MM.1S (cell line): ENCODE measurements around the gene ADAMTSL2.

Experiments used
- DNase-seq: peaks from one replicate; pipeline ENCODE4 v3.0.0-alpha.2; 2015
- H2AFZ ChIP-seq: fragments of 300-600 bp; sonication (generic); 2 replicates; pipeline ENCODE4 v1.6.0; 2016; ENCODE audit warnings: antibody characterized with exemption, low read length
- H3F3A ChIP-seq: fragments of 300-600 bp; sonication (generic); 2 replicates; pipeline ENCODE4 v1.6.1; 2016; ENCODE audit warnings: mild to moderate bottlenecking, antibody characterized with exemption, low read length, moderate library complexity, mixed read lengths; ENCODE audit not compliant: insufficient read depth
- H3K27ac ChIP-seq: fragments of 300-600 bp; sonication (generic); 2 replicates; pipeline ENCODE4 v1.5.1; 2016; ENCODE audit warnings: mild to moderate bottlenecking, low read length
- H3K27me3 ChIP-seq: fragments of 300-600 bp; sonication (generic); replicated peaks from 2 replicates; pipeline ENCODE4 v1.6.0; 2016; ENCODE audit warnings: low read length; ENCODE audit not compliant: insufficient read depth
- H3K36me3 ChIP-seq: fragments of 300-600 bp; sonication (generic); replicated peaks from 2 replicates; pipeline ENCODE4 v1.6.1; 2016; ENCODE audit warnings: mild to moderate bottlenecking, low read length, mixed read lengths; ENCODE audit not compliant: insufficient read depth
- H3K4me1 ChIP-seq: fragments of 300-600 bp; sonication (generic); 2 replicates; pipeline ENCODE4 v1.6.1; 2016; ENCODE audit warnings: low read length, mixed read lengths
- H3K4me2 ChIP-seq: fragments of 300-600 bp; sonication (generic); 2 replicates; pipeline ENCODE4 v1.6.0; 2016; ENCODE audit warnings: low read depth, low read length
- H3K4me3 ChIP-seq: fragments of 300-600 bp; sonication (generic); 2 replicates; pipeline ENCODE4 v1.5.1; 2016; ENCODE audit warnings: low read length, mixed read lengths
- H3K79me2 ChIP-seq: fragments of 300-600 bp; sonication (generic); 2 replicates; pipeline ENCODE4 v1.6.1; 2016; ENCODE audit warnings: mixed run types, low read length, mixed read lengths
- H3K9ac ChIP-seq: fragments of 300-600 bp; sonication (generic); 2 replicates; pipeline ENCODE4 v1.6.1; 2016; ENCODE audit warnings: low read length, mixed read lengths
- H3K9me2 ChIP-seq: fragments of 300-600 bp; sonication (generic); replicated peaks from 2 replicates; pipeline ENCODE4 v1.6.1; 2016; ENCODE audit warnings: mild to moderate bottlenecking, low read length, mixed read lengths; ENCODE audit not compliant: insufficient read depth
- H3K9me3 ChIP-seq: fragments of 300-600 bp; sonication (generic); replicated peaks from 2 replicates; pipeline ENCODE4 v1.6.1; 2016; ENCODE audit warnings: mild to moderate bottlenecking, low read length, mixed read lengths; ENCODE audit not compliant: insufficient read depth
- H4K20me1 ChIP-seq: fragments of 300-600 bp; sonication (generic); 2 replicates; pipeline ENCODE4 v1.6.1; 2016; ENCODE audit warnings: mild to moderate bottlenecking, low read length, moderate library complexity, mixed read lengths; ENCODE audit not compliant: insufficient read depth
- CTCF ChIP-seq: fragments of 300-600 bp; sonication (generic); IDR thresholded peaks from 2 replicates; pipeline ENCODE4 v1.5.1; 2016; ENCODE audit warnings: antibody characterized with exemption, low read length, mixed read lengths
- EZH2 ChIP-seq: fragments of 300-600 bp; sonication (generic); optimal IDR thresholded peaks from 2 replicates; pipeline ENCODE3; 2017; ENCODE audit warnings: low read depth, mild to moderate bottlenecking, antibody characterized with exemption, low read length, mixed read lengths
- EZH2phosphoT487 ChIP-seq: fragments of 300-600 bp; sonication (generic); IDR thresholded peaks from 2 replicates; pipeline ENCODE4 v1.6.1; 2018; ENCODE audit warnings: antibody characterized with exemption, low read length

ADAMTSL2 gene

GRCh38 chr9:133571896-133572595 lies 37.5 kb downstream of the ADAMTSL2 start:
- Histone ChIP-seq H2AFZ (no peak overlapping the region), H3K4me3 (no peak overlapping the region), H3K4me1 (no peaks in the 10 kb centered on the region), H3K9me3 (no peaks in the 10 kb centered on the region), H3K36me3 (no peaks in the 10 kb centered on the region), H3K9ac (no peak overlapping the region), H3K79me2 (no peaks in the 10 kb centered on the region), H3K9me2 (no peaks in the 10 kb centered on the region), H3F3A (no peaks in the 10 kb centered on the region), H4K20me1 (no peaks in the 10 kb centered on the region), H3K4me2 (no peak overlapping the region), H3K27ac (no peak overlapping the region), H3K27me3 (peaks cover 95% of the 10 kb centered on the region)
- no peak for DNase-seq
- TF ChIP-seq EZH2, result no peak
- no peak for TF ChIP-seq EZH2phosphoT487
- no peak for TF ChIP-seq CTCF

GRCh38 chr9:133572821-133573361 lies 38.4 kb downstream of the ADAMTSL2 start:
- Histone ChIP-seq H3K79me2 (no peaks in the 10 kb centered on the region), H3K36me3 (no peaks in the 10 kb centered on the region), H3K4me1 (no peaks in the 10 kb centered on the region), H3K27ac (no peak overlapping the region), H3K4me2 (no peak overlapping the region), H3K9me2 (no peaks in the 10 kb centered on the region), H2AFZ (no peak overlapping the region), H4K20me1 (no peaks in the 10 kb centered on the region), H3K4me3 (no peak overlapping the region), H3K27me3 (peaks cover 94% of the 10 kb centered on the region), H3K9ac (no peak overlapping the region), H3K9me3 (no peaks in the 10 kb centered on the region), H3F3A (no peaks in the 10 kb centered on the region)
- no peak for DNase-seq
- TF ChIP-seq EZH2 (no peak), EZH2phosphoT487 (no peak), CTCF (no peak)

- Histone ChIP-seq H3F3A (no peaks in the 10 kb centered on the region), H3K27me3 (peaks cover 95% of the 10 kb centered on the region), H2AFZ (no peak overlapping the region), H3K9ac (no peak overlapping the region), H3K4me1 (no peaks in the 10 kb centered on the region), H3K27ac (no peak overlapping the region), H3K79me2 (no peaks in the 10 kb centered on the region), H3K36me3 (no peaks in the 10 kb centered on the region), H3K9me3 (no peaks in the 10 kb centered on the region), H3K4me3 (no peak overlapping the region), H3K4me2 (no peak overlapping the region), H4K20me1 (no peaks in the 10 kb centered on the region), H3K9me2 (no peaks in the 10 kb centered on the region)
- DNase-seq, result no peak
- TF ChIP-seq CTCF (no peak), EZH2phosphoT487 (no peak), EZH2 (no peak)
Measured at GRCh38 chr9:133573791-133574515, 39.4 kb downstream of the ADAMTSL2 start.
